ENCODE data around the gene OSBPL1A. TPM values are rescaled to one million over a fixed set of nuclear protein-coding genes. Genes with fewer than 3 reads are reported as not detected.

Gene OSBPL1A
- total RNA-seq, 1 donor from 2014 or later = 16.4 TPM

DNA sequence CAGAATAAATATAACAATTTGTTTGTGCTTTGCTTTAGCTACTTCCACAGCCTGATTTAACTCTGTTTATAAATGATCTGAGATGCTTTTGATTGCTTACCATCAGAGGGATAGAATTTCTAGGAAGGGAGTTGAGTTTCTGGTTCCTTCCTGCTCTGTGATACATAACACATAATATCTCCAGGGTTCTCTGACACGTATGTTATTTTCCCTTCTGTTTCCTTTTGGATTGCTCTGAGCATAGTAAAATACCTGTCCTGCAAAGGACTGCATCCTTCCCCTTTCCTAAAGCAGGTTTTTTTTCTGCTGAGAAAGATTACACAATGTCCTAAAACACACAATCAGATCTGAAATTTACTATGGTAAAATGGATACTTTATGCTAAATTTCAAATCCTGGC, 182.7 kb downstream of the OSBPL1A start:
- Mint-ChIP-seq H3K4me3 (ENCODE audit: unreplicated experiment) (no peak overlapping the region), H3K4me1 (ENCODE audit: unreplicated experiment) (peaks cover 6% of the 10 kb centered on the region), H3K36me3 (ENCODE audit: low read depth, unreplicated experiment) (no peaks in the 10 kb centered on the region), H3K27ac (ENCODE audit: unreplicated experiment) (no peak overlapping the region), H3K27me3 (ENCODE audit: unreplicated experiment) (no peaks in the 10 kb centered on the region), H3K9me3 (ENCODE audit: unreplicated experiment) (no peaks in the 10 kb centered on the region)
- TF ChIP-seq, protein P1, sequence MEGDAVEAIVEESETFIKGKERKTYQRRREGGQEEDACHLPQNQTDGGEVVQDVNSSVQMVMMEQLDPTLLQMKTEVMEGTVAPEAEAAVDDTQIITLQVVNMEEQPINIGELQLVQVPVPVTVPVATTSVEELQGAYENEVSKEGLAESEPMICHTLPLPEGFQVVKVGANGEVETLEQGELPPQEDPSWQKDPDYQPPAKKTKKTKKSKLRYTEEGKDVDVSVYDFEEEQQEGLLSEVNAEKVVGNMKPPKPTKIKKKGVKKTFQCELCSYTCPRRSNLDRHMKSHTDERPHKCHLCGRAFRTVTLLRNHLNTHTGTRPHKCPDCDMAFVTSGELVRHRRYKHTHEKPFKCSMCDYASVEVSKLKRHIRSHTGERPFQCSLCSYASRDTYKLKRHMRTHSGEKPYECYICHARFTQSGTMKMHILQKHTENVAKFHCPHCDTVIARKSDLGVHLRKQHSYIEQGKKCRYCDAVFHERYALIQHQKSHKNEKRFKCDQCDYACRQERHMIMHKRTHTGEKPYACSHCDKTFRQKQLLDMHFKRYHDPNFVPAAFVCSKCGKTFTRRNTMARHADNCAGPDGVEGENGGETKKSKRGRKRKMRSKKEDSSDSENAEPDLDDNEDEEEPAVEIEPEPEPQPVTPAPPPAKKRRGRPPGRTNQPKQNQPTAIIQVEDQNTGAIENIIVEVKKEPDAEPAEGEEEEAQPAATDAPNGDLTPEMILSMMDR (IDR thresholded peaks at IDR 0.05; ENCODE audit: unreplicated experiment) = no peak
- DNase-seq (ENCODE audit: low spot score) = no peak

DNA sequence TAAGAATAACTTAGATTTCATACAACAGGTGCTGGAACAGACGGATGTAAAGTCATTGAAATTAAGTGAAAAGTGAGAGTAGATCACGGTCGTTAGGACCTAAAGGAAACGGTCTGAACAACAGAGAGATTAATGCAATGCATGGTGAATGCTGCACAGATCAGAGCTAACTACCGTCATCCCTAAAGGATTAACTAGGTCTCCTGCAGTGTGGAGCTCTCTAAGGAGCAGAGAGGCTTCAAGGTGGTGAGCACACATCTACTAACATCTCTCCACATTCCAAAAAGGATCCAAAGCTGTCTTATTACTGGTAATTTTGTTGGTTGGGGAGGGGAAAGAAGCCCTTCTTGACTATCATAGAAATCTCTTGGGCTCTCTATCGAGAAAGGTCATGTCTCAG, 183.5 kb downstream of the OSBPL1A start:
- TF ChIP-seq, protein P1 (IDR thresholded peaks at IDR 0.05; ENCODE audit: unreplicated experiment) = no peak
- H3K4me3 Mint-ChIP-seq (ENCODE audit: unreplicated experiment) = no peak overlapping the region
- no peaks in the 10 kb centered on the region for H3K9me3 Mint-ChIP-seq (ENCODE audit: unreplicated experiment)
- DNase-seq (ENCODE audit: low spot score) = no peak
- no peaks in the 10 kb centered on the region for H3K27me3 Mint-ChIP-seq (ENCODE audit: unreplicated experiment)
- no peak overlapping the region for H3K27ac Mint-ChIP-seq (ENCODE audit: unreplicated experiment)
- H3K4me1 Mint-ChIP-seq (ENCODE audit: unreplicated experiment) = peaks cover 6% of the 10 kb centered on the region
- H3K36me3 Mint-ChIP-seq (ENCODE audit: low read depth, unreplicated experiment) = no peaks in the 10 kb centered on the region

- H3K27ac Mint-ChIP-seq (ENCODE audit: unreplicated experiment) = no peak overlapping the region
- no peaks in the 10 kb centered on the region for H3K27me3 Mint-ChIP-seq (ENCODE audit: unreplicated experiment)
- H3K36me3 Mint-ChIP-seq (ENCODE audit: low read depth, unreplicated experiment) = no peaks in the 10 kb centered on the region
- DNase-seq (ENCODE audit: low spot score) = no peak
- TF ChIP-seq, protein P1 (IDR thresholded peaks at IDR 0.05; ENCODE audit: unreplicated experiment) = no peak
- no peaks in the 10 kb centered on the region for H3K9me3 Mint-ChIP-seq (ENCODE audit: unreplicated experiment)
- H3K4me1 Mint-ChIP-seq (ENCODE audit: unreplicated experiment) = peaks cover 6% of the 10 kb centered on the region
- H3K4me3 Mint-ChIP-seq (ENCODE audit: unreplicated experiment) = no peak overlapping the region
These were observed 184.7 kb downstream of the OSBPL1A start for GRCh38 chr18:24212939-24213338.

- TF ChIP-seq, protein P1 (IDR thresholded peaks at IDR 0.05; ENCODE audit: unreplicated experiment) = no peak
- Mint-ChIP-seq H3K9me3 (ENCODE audit: unreplicated experiment) (no peaks in the 10 kb centered on the region), H3K27ac (ENCODE audit: unreplicated experiment) (no peak overlapping the region), H3K4me3 (ENCODE audit: unreplicated experiment) (no peak overlapping the region), H3K27me3 (ENCODE audit: unreplicated experiment) (no peaks in the 10 kb centered on the region), H3K36me3 (ENCODE audit: low read depth, unreplicated experiment) (no peaks in the 10 kb centered on the region), H3K4me1 (ENCODE audit: unreplicated experiment) (peaks cover 4% of the 10 kb centered on the region)
- DNase-seq (ENCODE audit: low spot score) = no peak
These were observed 188.1 kb downstream of the OSBPL1A start for GRCh38 chr18:24209558-24209957.

DNA sequence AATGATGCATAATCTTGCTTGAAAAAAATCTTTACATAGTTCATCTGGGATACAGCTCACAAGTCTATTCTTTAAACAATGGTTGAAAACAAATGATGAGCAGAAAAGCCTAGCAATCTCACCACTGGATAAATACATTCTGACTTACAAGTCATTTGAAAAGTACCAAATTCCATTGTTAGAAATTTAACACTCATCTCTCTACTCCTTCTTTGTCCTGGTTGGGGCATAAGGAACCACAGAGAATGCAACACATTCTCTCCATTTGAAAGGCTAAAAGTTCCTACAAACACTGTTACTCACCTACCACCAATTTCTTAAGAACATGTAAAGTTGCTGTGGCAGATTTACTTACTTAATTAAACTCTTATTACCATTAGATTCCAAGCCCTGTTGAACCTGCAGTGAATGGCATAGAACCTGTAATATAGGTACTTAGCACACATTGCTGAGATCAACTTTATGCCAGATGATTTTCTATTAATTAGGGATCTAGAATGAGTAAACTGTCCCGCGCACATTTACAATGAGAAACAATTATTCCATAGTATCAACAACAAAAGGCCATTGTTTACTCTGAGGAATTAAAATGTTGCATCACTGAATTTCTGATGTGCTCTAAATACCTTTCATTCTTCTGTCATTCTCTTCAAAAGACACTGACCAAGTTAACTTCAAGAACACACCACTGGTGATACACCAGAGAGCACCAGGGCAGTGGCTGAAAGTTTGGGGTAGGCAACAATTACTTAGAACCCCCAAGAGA, 189.2 kb downstream of the OSBPL1A start:
- no peaks in the 10 kb centered on the region for H3K27me3 Mint-ChIP-seq (ENCODE audit: unreplicated experiment)
- TF ChIP-seq, protein P1 (IDR thresholded peaks at IDR 0.05; ENCODE audit: unreplicated experiment) = no peak
- no peaks in the 10 kb centered on the region for H3K4me1 Mint-ChIP-seq (ENCODE audit: unreplicated experiment)
- no peak overlapping the region for H3K27ac Mint-ChIP-seq (ENCODE audit: unreplicated experiment)
- DNase-seq (ENCODE audit: low spot score) = no peak
- no peak overlapping the region for H3K4me3 Mint-ChIP-seq (ENCODE audit: unreplicated experiment)
- H3K9me3 Mint-ChIP-seq (ENCODE audit: unreplicated experiment) = no peaks in the 10 kb centered on the region
- no peaks in the 10 kb centered on the region for H3K36me3 Mint-ChIP-seq (ENCODE audit: low read depth, unreplicated experiment)

Measured in endothelial cell (in vitro differentiated cells).